Gastrocnemius medialis (tissue), 4 donors: ENCODE data around the gene SV2B. TPM values are rescaled to one million over a fixed set of nuclear protein-coding genes. Genes with fewer than 3 reads are reported as not detected.

Source experiments
- ATAC-seq, 2 donors: fragments of 150-250 bp; one replicate each; pipeline ENCODE4 v1.9.1; 2016
- DNase-seq, 2 donors: peaks; one replicate each; pipeline ENCODE4 v3.0.0-alpha.2; 2019
- H3K27ac ChIP-seq, 4 donors: fragments of 200-600 bp; sonication (generic); 1 replicate in 1 of 4; 2 replicates in 3 of 4; pipeline ENCODE4 v1.5.1; 2016 to 2018; ENCODE audit warnings: mild to moderate bottlenecking in 2 of 4, moderate library complexity in 1 of 4
- H3K27me3 ChIP-seq, 3 donors: fragments of 200-600 bp; sonication (generic) in 2 of 3; 1 replicate in 1 of 3; 2 replicates in 2 of 3; pipeline versions ENCODE4 v1.5.1 to v1.6.0; 2016 to 2019; ENCODE audit warnings: mild to moderate bottlenecking in 1 of 3, moderate library complexity in 1 of 3
- H3K36me3 ChIP-seq, 2 donors: fragments of 200-600 bp; sonication (generic) in 1 of 2; one replicate each; pipeline ENCODE4 v1.5.1; 2017 to 2018
- H3K4me1 ChIP-seq, 2 donors: fragments of 200-600 bp; sonication (generic) in 1 of 2; one replicate each; pipeline ENCODE4 v1.5.1; 2016 to 2017; ENCODE audit warnings: mild to moderate bottlenecking in 2 of 2
- H3K4me3 ChIP-seq, 4 donors: fragments of 200-600 bp; sonication (generic) in 3 of 4; 1 replicate in 1 of 4; 2 replicates in 3 of 4; pipeline ENCODE4 v1.5.1; 2016 to 2019; ENCODE audit warnings: mild to moderate bottlenecking in 2 of 4
- H3K9me3 ChIP-seq, 3 donors: fragments of 200-600 bp; sonication (generic) in 2 of 3; 1 replicate in 1 of 3; 2 replicates in 2 of 3; pipeline ENCODE4 v1.5.1; 2016 to 2019
- CTCF ChIP-seq, 5 experiments: fragments of 450-650 bp in 3 of 5; fragments of 200-600 bp in 2 of 5; sonication (generic) in 2 of 5; IDR thresholded peaks in 4 of 5; conservative IDR thresholded peaks in 1 of 5; 1 replicate in 4 of 5; 2 replicates in 1 of 5; pipeline ENCODE4 v1.5.1; 2016 to 2019; ENCODE audit warnings: antibody characterized with exemption in 5 of 5, mild to moderate bottlenecking in 3 of 5, moderate library complexity in 3 of 5
- POLR2A ChIP-seq, 2 donors: fragments of 450-650 bp; IDR thresholded peaks; one replicate each; pipeline ENCODE4 v1.6.1; 2017; ENCODE audit warnings: antibody characterized with exemption in 2 of 2, mild to moderate bottlenecking in 2 of 2, moderate library complexity in 2 of 2
- in situ Hi-C, 4 donors: fragments of 200-750 bp; cut with MboI; loops; one replicate each; pipeline versions ENCODE4 v1.15.0 to v1.8.0; 2017; ENCODE audit warnings: low sequenced_read_pairs in 4 of 4
- intact Hi-C: fragments of 100-400 bp; cut with DNase I; formaldehyde crosslinking; loops from one replicate; pipeline ENCODE4 v1.15.1; 2023; ENCODE audit warnings: low total_unique reads
- total RNA-seq, 4 donors: library from RNA; depleted of rRNA; stranded (reverse); fragments of >200 nt; gene quantifications; one replicate each; pipeline versions ENCODE4 v1.1.0 to v1.2.3, GENCODE V29; 2016

SV2B gene
- total RNA-seq, 4 donors from 2014 or later, result 0.36 to 0.89 (median 0.67) TPM

GRCh38 chr15:91227117-91227516, 127.1 kb downstream of the SV2B start:
- DNase-seq (no peak), ATAC-seq (no peak)
- Histone ChIP-seq H3K27me3 (no peaks in the 10 kb centered on the region), H3K4me3 (no peak overlapping the region), H3K27ac (no peak overlapping the region), H3K4me1 (no peaks in the 10 kb centered on the region), H3K36me3 (no peaks in the 10 kb centered on the region), H3K9me3 (no peaks in the 10 kb centered on the region)
- intact Hi-C loops (no loop called here), in situ Hi-C loops (loop anchor here in 2 of 4 donors (5.0 kb wide), 1 partner anchor 170 kb away; no protein-coding TSS in a partner anchor)
- TF ChIP-seq CTCF (IDR thresholded peaks at IDR 0.05 in 4 of 5, conservative IDR thresholded peaks at IDR 0.05 in 1 of 5) (no peak), POLR2A (IDR thresholded peaks at IDR 0.05) (no peak)

GRCh38 chr15:91227766-91228165, 127.7 kb downstream of the SV2B start:
- in situ Hi-C loops, result loop anchor here in 2 of 4 donors (5.0 kb wide), 1 partner anchor 170 kb away; no protein-coding TSS in a partner anchor
- H3K4me1 ChIP-seq, result no peaks in the 10 kb centered on the region
- DNase-seq (no peak), ATAC-seq (no peak)
- intact Hi-C loops, result no loop called here
- H3K9me3 ChIP-seq, result no peaks in the 10 kb centered on the region
- no peak overlapping the region for H3K4me3 ChIP-seq
- no peaks in the 10 kb centered on the region for H3K36me3 ChIP-seq
- no peaks in the 10 kb centered on the region for H3K27me3 ChIP-seq
- no peak overlapping the region for H3K27ac ChIP-seq
- no peak for TF ChIP-seq POLR2A (IDR thresholded peaks at IDR 0.05)

GRCh38 chr15:91228383-91228782, 128.3 kb downstream of the SV2B start:
- DNase-seq (no peak), ATAC-seq (no peak)
- intact Hi-C loops (no loop called here), in situ Hi-C loops (loop anchor here in 2 of 4 donors (5.0 kb wide), 1 partner anchor 171 kb away; no protein-coding TSS in a partner anchor)
- Histone ChIP-seq H3K27me3 (no peaks in the 10 kb centered on the region), H3K4me1 (no peaks in the 10 kb centered on the region), H3K9me3 (no peaks in the 10 kb centered on the region), H3K27ac (no peak overlapping the region), H3K36me3 (no peaks in the 10 kb centered on the region), H3K4me3 (no peak overlapping the region)
- TF ChIP-seq POLR2A (IDR thresholded peaks at IDR 0.05), result no peak
- no peak for TF ChIP-seq CTCF (IDR thresholded peaks at IDR 0.05 in 4 of 5, conservative IDR thresholded peaks at IDR 0.05 in 1 of 5)

GRCh38 chr15:91228890-91229289, 128.8 kb downstream of the SV2B start:
- no peak overlapping the region for H3K4me3 ChIP-seq
- no peaks in the 10 kb centered on the region for H3K27me3 ChIP-seq
- no peak overlapping the region for H3K27ac ChIP-seq
- in situ Hi-C loops (loop anchor here in 2 of 4 donors (5.0 kb wide), 1 partner anchor 172 kb away; no protein-coding TSS in a partner anchor), intact Hi-C loops (no loop called here)
- H3K36me3 ChIP-seq, result no peaks in the 10 kb centered on the region
- no peaks in the 10 kb centered on the region for H3K4me1 ChIP-seq
- no peak for DNase-seq
- no peaks in the 10 kb centered on the region for H3K9me3 ChIP-seq
- TF ChIP-seq CTCF (IDR thresholded peaks at IDR 0.05 in 4 of 5, conservative IDR thresholded peaks at IDR 0.05 in 1 of 5) (no peak), POLR2A (IDR thresholded peaks at IDR 0.05) (no peak)
- no peak for ATAC-seq

GRCh38 chr15:91231703-91232102, 131.6 kb downstream of the SV2B start:
- no peak overlapping the region for H3K4me3 ChIP-seq
- H3K4me1 ChIP-seq, result no peaks in the 10 kb centered on the region
- ATAC-seq (no peak), DNase-seq (no peak)
- peaks cover 0 to 3% (median under 1%) of the 10 kb centered on the region in 3 donors for H3K27me3 ChIP-seq
- no peak for TF ChIP-seq POLR2A (IDR thresholded peaks at IDR 0.05)
- TF ChIP-seq CTCF (IDR thresholded peaks at IDR 0.05 in 4 of 5, conservative IDR thresholded peaks at IDR 0.05 in 1 of 5), result no peak
- no peak overlapping the region for H3K27ac ChIP-seq
- in situ Hi-C loops, result no loop called here
- intact Hi-C loops, result no loop called here
- H3K36me3 ChIP-seq, result no peaks in the 10 kb centered on the region
- no peaks in the 10 kb centered on the region for H3K9me3 ChIP-seq
